Ishikawa (cell line): ENCODE measurements around the gene DACT3.

Experiments
- CEBPB ChIP-seq: IDR thresholded peaks from 2 replicates; pipeline ENCODE4 v1.6.1; 2012
- EGR1 ChIP-seq: IDR thresholded peaks from 2 replicates; pipeline ENCODE4 v1.6.1; 2012
- EP300 ChIP-seq: IDR thresholded peaks from 2 replicates; pipeline ENCODE4 v1.6.1; 2012; ENCODE audit warnings: borderline replicate concordance
- FOXM1 ChIP-seq: IDR thresholded peaks from 2 replicates; pipeline ENCODE4 v1.6.1; 2012; ENCODE audit warnings: low read depth, borderline replicate concordance
- NFIC ChIP-seq: IDR thresholded peaks from 2 replicates; pipeline ENCODE4 v1.6.1; 2012
- RAD21 ChIP-seq: IDR thresholded peaks from 2 replicates; pipeline ENCODE4 v1.6.1; 2012; ENCODE audit warnings: low read depth
- TAF1 ChIP-seq: IDR thresholded peaks from 2 replicates; pipeline ENCODE4 v1.6.1; 2012; ENCODE audit warnings: low read depth, mild to moderate bottlenecking
- TCF12 ChIP-seq: IDR thresholded peaks from 2 replicates; pipeline ENCODE4 v1.6.1; 2012; ENCODE audit warnings: low read depth
- TF ChIP-seq, protein P1 (sequence below): IDR thresholded peaks from 2 replicates; pipeline ENCODE4 v1.6.1; 2012
- TF ChIP-seq, protein P2 (sequence below): IDR thresholded peaks from 2 replicates; pipeline ENCODE4 v1.6.1; 2012; ENCODE audit warnings: low read depth, mild to moderate bottlenecking

DNA sequence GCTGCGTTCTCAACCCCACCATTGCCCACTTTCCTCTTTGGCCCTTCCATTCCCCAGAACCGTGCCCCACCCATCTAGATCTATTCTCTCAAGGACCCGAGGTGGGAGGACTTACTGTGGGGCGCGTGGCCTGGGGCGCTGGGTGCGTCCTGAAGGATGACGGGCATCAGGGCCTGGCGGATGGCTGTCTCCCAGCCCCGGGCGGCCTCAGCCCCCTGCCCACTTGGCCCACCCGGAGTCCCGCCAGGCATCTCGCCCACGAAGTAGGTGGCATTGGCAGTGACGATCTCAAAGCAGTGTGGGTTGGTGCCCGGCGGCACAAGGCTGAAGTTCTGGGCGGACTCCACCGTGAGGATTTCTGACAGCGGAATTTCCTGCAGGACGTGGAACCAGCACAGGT lies 32.8 kb upstream of the DACT3 start:
- TF ChIP-seq, protein P1, sequence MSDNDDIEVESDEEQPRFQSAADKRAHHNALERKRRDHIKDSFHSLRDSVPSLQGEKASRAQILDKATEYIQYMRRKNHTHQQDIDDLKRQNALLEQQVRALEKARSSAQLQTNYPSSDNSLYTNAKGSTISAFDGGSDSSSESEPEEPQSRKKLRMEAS = no peak
- TF ChIP-seq CEBPB (no peak), TAF1 (no peak), RAD21 (no peak), EGR1 (no peak), EP300 (no peak), FOXM1 (no peak), TCF12 (no peak), NFIC (no peak)
- TF ChIP-seq, protein P2, sequence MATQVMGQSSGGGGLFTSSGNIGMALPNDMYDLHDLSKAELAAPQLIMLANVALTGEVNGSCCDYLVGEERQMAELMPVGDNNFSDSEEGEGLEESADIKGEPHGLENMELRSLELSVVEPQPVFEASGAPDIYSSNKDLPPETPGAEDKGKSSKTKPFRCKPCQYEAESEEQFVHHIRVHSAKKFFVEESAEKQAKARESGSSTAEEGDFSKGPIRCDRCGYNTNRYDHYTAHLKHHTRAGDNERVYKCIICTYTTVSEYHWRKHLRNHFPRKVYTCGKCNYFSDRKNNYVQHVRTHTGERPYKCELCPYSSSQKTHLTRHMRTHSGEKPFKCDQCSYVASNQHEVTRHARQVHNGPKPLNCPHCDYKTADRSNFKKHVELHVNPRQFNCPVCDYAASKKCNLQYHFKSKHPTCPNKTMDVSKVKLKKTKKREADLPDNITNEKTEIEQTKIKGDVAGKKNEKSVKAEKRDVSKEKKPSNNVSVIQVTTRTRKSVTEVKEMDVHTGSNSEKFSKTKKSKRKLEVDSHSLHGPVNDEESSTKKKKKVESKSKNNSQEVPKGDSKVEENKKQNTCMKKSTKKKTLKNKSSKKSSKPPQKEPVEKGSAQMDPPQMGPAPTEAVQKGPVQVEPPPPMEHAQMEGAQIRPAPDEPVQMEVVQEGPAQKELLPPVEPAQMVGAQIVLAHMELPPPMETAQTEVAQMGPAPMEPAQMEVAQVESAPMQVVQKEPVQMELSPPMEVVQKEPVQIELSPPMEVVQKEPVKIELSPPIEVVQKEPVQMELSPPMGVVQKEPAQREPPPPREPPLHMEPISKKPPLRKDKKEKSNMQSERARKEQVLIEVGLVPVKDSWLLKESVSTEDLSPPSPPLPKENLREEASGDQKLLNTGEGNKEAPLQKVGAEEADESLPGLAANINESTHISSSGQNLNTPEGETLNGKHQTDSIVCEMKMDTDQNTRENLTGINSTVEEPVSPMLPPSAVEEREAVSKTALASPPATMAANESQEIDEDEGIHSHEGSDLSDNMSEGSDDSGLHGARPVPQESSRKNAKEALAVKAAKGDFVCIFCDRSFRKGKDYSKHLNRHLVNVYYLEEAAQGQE = no peak
